ENCODE data around the gene NFATC2.
"Not testable (repeated sequence)": the region's sequence is repeated elsewhere in the genome, so short reads cannot be mapped to it uniquely, and the experiment has no call there.

Gene NFATC2

DNA sequence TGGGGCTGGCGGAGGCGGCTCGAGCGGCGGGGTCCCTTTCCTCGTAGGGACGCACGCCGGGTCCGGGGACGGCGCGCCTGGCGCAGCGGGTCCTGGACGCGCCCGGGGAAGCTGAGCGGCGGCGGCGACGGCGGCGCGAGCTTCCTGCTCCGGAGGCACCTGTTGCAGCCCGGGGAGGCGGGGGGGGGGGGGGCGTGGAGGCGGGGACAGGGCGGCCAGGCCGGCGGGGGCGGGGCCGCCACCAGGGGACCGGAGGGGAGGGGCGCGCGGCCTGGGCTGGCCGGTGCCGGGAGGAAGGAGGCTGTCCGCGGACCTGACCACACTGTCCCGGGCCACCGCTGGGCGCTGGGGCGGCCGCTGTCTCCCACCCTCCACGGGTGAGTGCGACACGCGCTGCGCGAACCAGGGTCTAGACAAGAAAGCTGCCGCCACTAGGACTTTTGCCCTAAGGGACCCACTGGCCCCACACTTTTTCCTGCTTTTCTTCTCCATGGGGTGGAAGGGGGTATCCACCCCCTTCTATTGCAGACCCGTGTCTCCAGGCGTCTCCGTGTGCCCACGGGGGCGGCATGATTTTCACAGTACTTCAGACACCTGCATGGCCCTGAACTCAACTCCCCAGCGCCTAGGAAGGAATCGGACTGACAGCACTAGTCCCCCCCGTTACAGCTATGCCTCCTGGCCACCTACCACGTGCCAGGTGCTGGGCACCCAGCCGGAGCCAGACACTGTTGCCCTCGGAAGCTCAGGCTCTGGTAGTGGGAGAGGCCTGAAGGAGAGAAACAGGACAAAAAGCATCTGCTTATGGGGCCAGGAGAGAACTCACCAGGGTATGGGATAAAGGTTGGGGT lies at the start of gene NFATC2:
Gene NFATC2, minus strand, starts transcription at position 149 of the 851 bp plus-strand sequence. CDS start 220 bp downstream, outside the sequence.
- DNase-seq, result peak; percentile 51

DNA sequence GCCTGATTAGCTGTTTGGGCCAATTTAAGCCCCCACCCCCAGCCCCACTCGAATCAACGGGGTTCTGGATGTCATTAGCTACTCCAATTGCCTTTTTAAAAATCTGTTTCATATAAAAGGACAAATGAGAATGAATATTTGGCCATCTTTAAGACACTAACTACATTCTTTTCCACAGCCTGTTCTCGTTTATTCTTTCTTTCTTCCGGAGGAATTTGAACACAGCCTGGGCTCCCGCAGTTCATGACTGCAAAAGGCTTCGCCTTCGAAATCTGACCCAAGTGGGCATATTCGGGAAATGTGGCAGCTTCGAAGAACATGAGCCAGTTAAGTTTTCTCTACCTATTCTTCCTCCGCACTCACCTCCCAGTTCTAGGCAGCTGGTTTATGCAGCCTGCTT lies 49.4 kb upstream of the NFATC2 start:
- DNase-seq, result no peak

- no peak for DNase-seq
Measured at GRCh38 chr20:51588762-51589161, 46.2 kb upstream of the NFATC2 start.

DNA sequence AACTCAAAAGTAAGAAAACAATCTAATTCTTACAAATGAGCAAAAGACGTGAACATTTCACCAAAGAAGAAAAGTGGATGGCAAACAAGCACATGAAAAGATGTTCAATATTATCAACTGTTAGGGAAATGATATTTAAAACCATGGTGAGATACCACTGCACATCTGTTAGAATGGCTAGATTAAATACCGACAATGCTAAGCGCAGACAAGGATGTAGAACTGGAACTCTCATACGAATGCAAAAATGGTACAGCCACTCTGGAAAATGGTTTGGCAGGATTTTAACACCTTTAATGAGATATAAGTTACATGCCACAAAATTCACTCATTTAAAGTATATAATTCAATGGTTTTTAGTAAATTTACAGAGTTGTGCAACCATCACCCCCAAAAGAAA lies 44.6 kb upstream of the NFATC2 start:
- no peak for DNase-seq

DNA sequence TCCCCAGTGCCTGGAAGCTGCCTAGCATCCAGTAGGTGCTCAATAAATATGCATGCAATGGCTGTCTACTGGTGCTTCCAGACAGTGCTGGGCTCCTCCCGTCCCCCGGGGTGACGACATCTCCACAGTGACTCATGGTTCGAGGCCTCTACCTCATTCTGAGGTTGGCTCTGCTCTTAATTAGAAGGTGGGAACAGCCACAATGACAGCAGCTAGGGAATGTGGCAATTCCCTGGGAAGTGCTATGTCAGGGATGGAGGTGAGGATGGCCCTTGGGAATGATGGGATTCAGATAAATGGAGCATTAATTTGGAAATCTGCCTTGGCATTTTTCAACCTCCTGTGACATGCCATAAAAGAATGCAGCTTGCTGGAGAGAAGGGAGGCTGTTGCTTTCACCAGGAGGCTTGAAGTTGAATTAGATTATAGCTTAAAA lies 43.5 kb upstream of the NFATC2 start:
- no peak for DNase-seq

DNA sequence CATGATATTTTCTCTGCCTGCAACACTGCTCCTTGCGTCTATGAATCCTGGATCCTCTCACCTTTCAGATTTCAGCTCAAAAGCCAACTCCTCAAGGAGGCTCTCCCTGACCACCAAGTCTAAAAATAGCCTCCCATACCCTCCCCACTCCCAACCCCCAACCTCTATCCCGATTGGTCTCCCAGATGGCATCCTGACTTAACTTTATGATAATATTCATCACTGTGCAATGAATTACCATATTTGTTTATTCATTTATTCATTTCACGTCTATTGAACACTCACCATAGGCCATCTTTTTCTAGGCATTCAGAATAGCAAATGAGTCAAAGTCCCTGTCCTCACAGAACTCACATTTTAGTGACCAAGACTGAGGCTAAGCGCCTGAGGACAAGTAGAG lies 42.6 kb upstream of the NFATC2 start:
- no peak for DNase-seq

DNA sequence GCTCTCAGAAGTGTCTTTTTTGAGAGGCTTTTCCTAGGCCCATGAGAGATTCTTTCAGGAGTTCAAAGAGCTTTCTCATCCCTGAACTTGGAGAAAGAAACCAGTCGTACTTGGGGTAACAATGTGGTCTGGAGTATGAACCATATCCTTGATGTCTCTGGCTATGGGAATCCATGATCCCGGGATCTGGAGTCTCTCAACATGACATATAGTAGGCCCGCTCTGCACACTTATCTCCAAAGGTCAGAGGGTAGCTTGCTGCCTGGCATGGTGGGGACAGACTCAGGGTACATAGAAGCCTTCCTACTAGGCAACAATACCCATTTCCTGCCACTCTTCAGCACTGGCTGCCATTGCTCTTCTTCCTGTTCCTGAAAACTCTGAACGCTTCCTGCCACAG lies 42.2 kb upstream of the NFATC2 start:
- DNase-seq, result no peak

DNA sequence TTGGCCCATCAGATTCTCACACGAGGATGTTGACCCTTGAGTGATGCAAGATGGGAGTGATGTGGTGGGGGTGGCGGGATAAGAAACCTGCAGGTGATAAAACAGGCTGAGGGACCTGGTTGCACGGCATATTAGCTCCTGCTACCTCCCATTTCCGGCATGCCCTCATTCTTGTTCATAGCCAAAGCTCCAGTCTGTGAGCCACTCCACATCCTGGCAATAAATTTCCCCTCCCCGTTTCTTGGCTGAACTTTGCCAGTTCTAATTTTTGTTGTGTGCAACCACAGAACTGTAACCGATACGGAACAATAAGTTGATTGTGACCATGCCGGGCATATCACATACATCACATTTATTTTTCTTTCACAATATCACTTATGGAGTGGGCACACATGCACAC lies 41.6 kb upstream of the NFATC2 start:
- DNase-seq, result no peak

GRCh38 chr20:51583499-51583898 lies 41.0 kb upstream of the NFATC2 start:
- no peak for DNase-seq

- DNase-seq, result no peak
Measured at GRCh38 chr20:51583073-51583472, 40.6 kb upstream of the NFATC2 start.

GRCh38 chr20:51581571-51581970 lies 39.1 kb upstream of the NFATC2 start:
- no peak for DNase-seq

DNA sequence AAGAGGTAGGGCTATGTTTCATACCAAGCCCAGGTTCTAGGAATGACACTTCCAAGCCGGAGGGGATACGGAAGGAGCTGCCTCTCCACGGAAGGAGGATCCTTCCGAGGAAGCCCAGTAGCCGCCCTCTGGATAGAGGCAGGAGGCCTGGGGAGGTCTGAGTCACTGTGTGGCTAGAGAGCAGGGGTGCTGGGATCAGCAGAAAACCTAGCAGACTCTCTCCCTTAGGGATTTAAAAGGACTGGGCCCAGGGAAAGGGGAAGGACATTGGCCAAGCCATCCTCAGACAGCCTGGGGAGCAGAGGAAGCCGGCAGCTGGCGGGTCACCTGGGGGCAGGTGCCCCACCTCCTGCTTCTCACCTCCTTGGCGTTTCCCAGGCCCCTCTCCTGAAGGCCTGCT lies 36.6 kb upstream of the NFATC2 start:
- no peak for DNase-seq

GRCh38 chr20:51578145-51578459 lies 35.6 kb upstream of the NFATC2 start:
- DNase-seq, result no peak

- DNase-seq, result no peak
Measured at GRCh38 chr20:51577432-51578144, 35.1 kb upstream of the NFATC2 start.

- DNase-seq, result no peak
Measured at GRCh38 chr20:51575486-51575885, 33.0 kb upstream of the NFATC2 start.

DNA sequence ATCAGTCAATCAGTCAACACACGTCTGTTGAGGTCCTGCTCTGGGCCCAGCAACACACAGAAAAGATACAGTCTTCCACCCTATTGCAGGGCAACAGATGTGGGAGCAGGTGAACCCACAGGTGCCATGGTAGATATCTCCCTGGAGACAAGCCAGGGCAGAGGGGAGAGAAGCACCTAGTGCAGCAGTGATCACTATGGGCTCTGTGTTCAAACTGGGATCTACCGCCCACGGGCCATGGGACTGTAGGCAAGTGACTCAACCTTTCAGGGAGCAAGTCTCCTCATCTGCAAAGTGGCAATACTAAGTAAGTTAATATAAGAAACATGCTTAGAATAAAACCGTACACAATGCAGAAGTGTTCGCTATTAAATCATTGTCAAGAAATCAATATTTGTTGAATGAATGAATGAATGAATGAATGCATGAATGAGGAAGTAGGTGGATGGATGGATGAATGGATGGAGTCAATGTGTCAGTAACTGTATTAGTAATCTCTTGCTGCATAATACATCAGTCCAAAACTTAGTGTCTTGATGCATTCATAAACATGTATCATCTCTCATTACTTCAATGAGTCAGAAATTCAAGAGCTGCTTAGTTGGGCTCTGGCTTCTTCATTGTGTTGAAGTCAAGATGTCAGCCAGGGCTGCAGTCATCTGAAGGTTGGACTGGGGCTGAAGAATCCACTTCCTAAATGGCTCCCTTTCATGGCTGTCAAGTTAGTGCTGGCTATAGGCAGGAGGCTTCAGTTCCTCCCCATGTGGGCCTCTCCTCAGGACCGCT lies 31.9 kb upstream of the NFATC2 start:
- no peak for DNase-seq

- no peak for DNase-seq
Measured at GRCh38 chr20:51573576-51574243, 31.2 kb upstream of the NFATC2 start.

DNA sequence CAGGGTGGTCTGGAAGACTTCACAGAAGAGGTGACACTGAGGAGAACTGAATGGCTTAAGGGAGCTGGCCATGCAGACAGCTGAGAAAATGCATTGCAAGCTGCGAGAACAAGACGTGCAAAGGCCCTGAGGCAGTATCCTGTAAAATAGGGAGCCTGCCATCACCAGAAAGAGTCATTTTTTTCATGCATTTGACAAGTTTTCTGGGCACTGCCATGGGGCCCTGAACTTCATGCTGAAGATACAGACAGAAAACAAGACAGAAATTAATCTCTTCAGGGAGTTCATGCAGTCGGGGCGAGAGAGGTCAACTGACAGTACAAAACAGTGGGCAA lies 28.9 kb upstream of the NFATC2 start:
- no peak for DNase-seq

- no peak for DNase-seq
Measured at GRCh38 chr20:51570739-51571459, 28.4 kb upstream of the NFATC2 start.

DNA sequence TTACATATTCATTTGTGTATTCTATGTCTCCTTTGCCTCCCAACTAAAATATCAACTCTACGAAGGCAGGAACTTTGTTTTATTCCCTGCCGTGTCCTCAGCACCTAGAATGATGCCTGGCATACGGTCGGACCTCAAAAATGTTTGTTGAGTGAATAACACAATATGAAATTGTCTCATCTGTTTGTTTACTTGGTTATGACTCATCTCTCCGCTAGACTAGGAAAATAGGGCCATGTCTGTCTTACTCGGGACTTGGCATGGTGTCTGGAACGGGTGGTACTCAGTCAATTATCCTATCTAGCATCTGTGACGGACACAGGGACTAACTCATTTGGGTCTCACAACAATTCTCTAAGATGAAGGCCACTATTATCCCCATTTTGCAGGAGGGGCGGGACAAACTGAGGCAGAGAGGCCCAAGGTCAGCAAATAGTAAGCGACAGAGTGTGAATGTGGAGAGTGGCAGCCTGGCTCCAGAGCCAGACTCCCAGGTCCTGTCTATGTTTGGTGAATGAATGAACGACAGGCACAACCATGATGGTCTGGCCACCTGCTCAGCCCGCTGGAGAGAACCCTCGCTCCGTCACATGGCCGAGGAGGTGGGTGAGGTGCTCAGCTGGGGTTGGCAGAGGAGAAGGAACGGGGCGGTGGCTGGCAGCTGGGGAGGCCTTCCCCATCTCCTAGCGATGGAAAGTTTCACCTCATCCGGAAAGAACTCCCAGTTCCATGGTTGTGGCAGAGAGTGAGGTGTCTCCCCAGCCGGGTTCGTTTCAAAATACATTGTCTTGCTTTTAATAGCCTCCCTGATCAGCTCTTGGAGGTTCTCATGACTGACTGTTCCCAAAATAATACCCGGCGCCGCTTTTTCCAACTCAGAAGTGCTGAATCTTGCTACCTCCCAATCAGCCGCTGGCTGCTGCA lies 27.6 kb upstream of the NFATC2 start:
- DNase-seq, result no peak

DNA sequence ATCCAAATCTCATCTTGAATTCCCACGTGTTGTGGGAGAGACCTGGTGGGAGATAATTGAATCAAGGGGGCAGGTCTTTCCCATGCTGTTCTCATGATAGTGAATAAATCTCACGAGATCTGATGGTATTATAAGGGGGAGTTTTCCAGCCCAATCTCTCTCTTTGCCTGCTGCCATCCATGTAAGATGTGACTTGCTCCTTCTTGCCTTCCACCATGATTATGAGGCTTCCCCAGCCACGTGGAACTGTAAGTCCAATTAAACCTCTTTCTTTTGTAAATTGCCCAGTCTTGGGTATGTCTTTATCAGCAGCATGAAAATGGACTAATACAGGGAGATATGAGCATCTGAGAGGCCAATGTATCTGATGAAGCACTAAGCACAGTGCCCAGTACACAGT lies 26.0 kb upstream of the NFATC2 start:
- not testable (repeated sequence) for DNase-seq
